ENCODE results near the gene MLLT3.

The MLLT3 gene

GRCh38 chr9:20504930-20505329 lies 117.4 kb downstream of the MLLT3 start:
- no peak for TF ChIP-seq CTCF (IDR thresholded peaks at IDR 0.05; ENCODE audit: low read depth, low read length)
- no peak overlapping the region for H3K4me3 ChIP-seq (ENCODE audit: low read depth, low read length)

- H3K4me3 ChIP-seq (ENCODE audit: low read depth, low read length): no peak overlapping the region
These were observed 122.2 kb downstream of the MLLT3 start for GRCh38 chr9:20500101-20500500.

GRCh38 chr9:20499013-20499412 lies 123.3 kb downstream of the MLLT3 start:
- no peak overlapping the region for H3K4me3 ChIP-seq (ENCODE audit: low read depth, low read length)
- no peak for TF ChIP-seq CTCF (IDR thresholded peaks at IDR 0.05; ENCODE audit: low read depth, low read length)

More at GRCh38 chr9:20500101-20500500, 122.2 kb downstream of the MLLT3 start:
- no peak for TF ChIP-seq CTCF (IDR thresholded peaks at IDR 0.05; ENCODE audit: low read depth, low read length)

GRCh38 chr9:20496328-20496727 lies 126.0 kb downstream of the MLLT3 start:
- no peak for TF ChIP-seq CTCF (IDR thresholded peaks at IDR 0.05; ENCODE audit: low read depth, low read length)
- no peak overlapping the region for H3K4me3 ChIP-seq (ENCODE audit: low read depth, low read length)

- H3K4me3 ChIP-seq (ENCODE audit: low read depth, low read length): no peak overlapping the region
- TF ChIP-seq CTCF (IDR thresholded peaks at IDR 0.05; ENCODE audit: low read depth, low read length): no peak
These were observed 127.2 kb downstream of the MLLT3 start for GRCh38 chr9:20495098-20495497.

- no peak overlapping the region for H3K4me3 ChIP-seq (ENCODE audit: low read depth, low read length)
- TF ChIP-seq CTCF (IDR thresholded peaks at IDR 0.05; ENCODE audit: low read depth, low read length): no peak
These were observed 128.3 kb downstream of the MLLT3 start for GRCh38 chr9:20494035-20494434.

GRCh38 chr9:20492772-20493171 lies 129.5 kb downstream of the MLLT3 start:
- TF ChIP-seq CTCF (IDR thresholded peaks at IDR 0.05; ENCODE audit: low read depth, low read length): no peak
- H3K4me3 ChIP-seq (ENCODE audit: low read depth, low read length): no peak overlapping the region

Data from WI38 (cell line).